GM12892 (cell line): Measurements from ENCODE around the gene SUSD1.

Source experiments
- POLR2A ChIP-seq: IDR thresholded peaks from 2 replicates; pipeline ENCODE4 v1.6.1; 2011; ENCODE audit warnings: low read depth, low read length, control low read depth
- POLR2AphosphoS5 ChIP-seq: IDR thresholded peaks from 2 replicates; pipeline ENCODE4 v1.6.1; 2011; ENCODE audit warnings: low read depth, low read length, control low read depth

- TF ChIP-seq POLR2A (no peak), POLR2AphosphoS5 (no peak)
These were observed 28.4 kb upstream of the SUSD1 start for GRCh38 chr9:112203536-112203935.
